Fibroblast of lung (primary cell): Measurements from ENCODE around the gene RHBDD1. TPM values are rescaled to one million over a fixed set of nuclear protein-coding genes. Genes with fewer than 3 reads are reported as not detected.
A peak's percentile ranks its signal among the peaks of the same experiment; 100 is the strongest.

Source experiments
- DNase-seq, 2 donors: peaks; one replicate each; pipeline versions ENCODE4 v3.0.0 to v3.0.0-alpha.2; 2010; ENCODE audit warnings: low read depth in 2 of 2
- H2AFZ ChIP-seq: 2 replicates; pipeline ENCODE4 v1.5.1; 2012; ENCODE audit warnings: low read length, control low read depth, inconsistent platforms
- H3K27ac ChIP-seq: 2 replicates; pipeline ENCODE4 v1.5.1; 2011; ENCODE audit warnings: low read length, control low read depth; ENCODE audit not compliant: insufficient read depth
- H3K27me3 ChIP-seq: 2 replicates; pipeline ENCODE4 v1.5.1; 2011; ENCODE audit warnings: mild to moderate bottlenecking, low read length; ENCODE audit not compliant: control insufficient read depth, insufficient read depth
- H3K36me3 ChIP-seq: 2 replicates; pipeline ENCODE4 v1.5.1; 2011; ENCODE audit warnings: low read length; ENCODE audit not compliant: control insufficient read depth, insufficient read depth
- H3K4me1 ChIP-seq: 2 replicates; pipeline ENCODE4 v1.5.1; 2011; ENCODE audit warnings: low read length; ENCODE audit not compliant: control insufficient read depth, insufficient read depth; ENCODE audit errors: extremely low read depth
- H3K4me2 ChIP-seq: 2 replicates; pipeline ENCODE4 v1.5.1; 2011; ENCODE audit warnings: low read length, control low read depth; ENCODE audit not compliant: insufficient read depth; ENCODE audit errors: extremely low read depth
- H3K4me3 ChIP-seq, 4 experiments: fragments of 200-600 bp in 1 of 4; sonication (generic) in 1 of 4; replicated peaks in 1 of 4; 2 replicates each; pipeline ENCODE4 v1.5.1; 2011 to 2016; ENCODE audit warnings: low read length in 4 of 4, low read depth in 3 of 4, mild to moderate bottlenecking in 3 of 4, control low read depth in 2 of 4, inconsistent platforms in 1 of 4, mixed read lengths in 1 of 4; ENCODE audit not compliant: insufficient read depth in 1 of 4; ENCODE audit errors: control extremely low read depth in 1 of 4
- H3K79me2 ChIP-seq: 2 replicates; pipeline ENCODE4 v1.5.1; 2012; ENCODE audit warnings: mild to moderate bottlenecking, low read length, inconsistent platforms; ENCODE audit not compliant: control insufficient read depth, insufficient read depth
- H3K9ac ChIP-seq: 2 replicates; pipeline ENCODE4 v1.5.1; 2011; ENCODE audit warnings: mild to moderate bottlenecking, low read length, control low read depth; ENCODE audit not compliant: insufficient read depth
- H3K9me3 ChIP-seq: 2 replicates; pipeline ENCODE4 v1.5.1; 2012; ENCODE audit warnings: low read depth, low read length; ENCODE audit not compliant: control insufficient read depth, insufficient read depth
- H4K20me1 ChIP-seq: 2 replicates; pipeline ENCODE4 v1.5.1; 2011; ENCODE audit warnings: low read length; ENCODE audit not compliant: control insufficient read depth, insufficient read depth; ENCODE audit errors: extremely low read depth
- CTCF ChIP-seq, 2 donors: IDR thresholded peaks in 1 of 2; conservative IDR thresholded peaks in 1 of 2; 1 replicate in 1 of 2; 2 replicates in 1 of 2; pipeline ENCODE4 v1.5.1; 2011 to 2012; ENCODE audit warnings: low read length in 2 of 2, control low read depth in 1 of 2, inconsistent platforms in 1 of 2, low read depth in 1 of 2, mild to moderate bottlenecking in 1 of 2
- EZH2 ChIP-seq: IDR thresholded peaks from 2 replicates; pipeline ENCODE4 v1.5.1; 2012; ENCODE audit warnings: low read length, control low read depth, mild to moderate bottlenecking; ENCODE audit errors: missing control alignments
- polyA plus RNA-seq, 2 donors: library from polyadenylated mRNA; depleted of rRNA in 1 of 2; stranded (reverse) in 1 of 2; unstranded in 1 of 2; fragments of >200 nt; gene quantifications; 2 replicates each; pipeline ENCODE4 v1.2.1, GENCODE V29; 2011 to 2012; ENCODE audit warnings: missing spikeins in 1 of 2
- total RNA-seq: library from RNA; depleted of rRNA; stranded (reverse); fragments of >200 nt; gene quantifications from 2 replicates; pipeline ENCODE4 v1.2.1, GENCODE V29; 2014

Gene RHBDD1
- total and polyA plus RNA-seq, 2 donors (not counting 1 experiment from before 2014, with no cell fraction given), result 31.5 to 85.4 TPM

GRCh38 chr2:226971770-226972169 lies 135.9 kb downstream of the RHBDD1 start:
- Histone ChIP-seq H3K36me3 (no peaks in the 10 kb centered on the region), H4K20me1 (no peaks in the 10 kb centered on the region), H3K9ac (no peak overlapping the region), H3K79me2 (no peaks in the 10 kb centered on the region), H3K4me3 (no peak overlapping the region), H3K27me3 (no peaks in the 10 kb centered on the region), H3K4me1 (no peaks in the 10 kb centered on the region), H3K27ac (no peak overlapping the region), H2AFZ (no peak overlapping the region), H3K9me3 (no peaks in the 10 kb centered on the region), H3K4me2 (no peak overlapping the region)
- no peak for DNase-seq
- TF ChIP-seq EZH2, result no peak

- no peak overlapping the region for H3K9ac ChIP-seq
- no peaks in the 10 kb centered on the region for H3K27me3 ChIP-seq
- no peak overlapping the region for H2AFZ ChIP-seq
- DNase-seq, result no peak
- H3K27ac ChIP-seq, result no peak overlapping the region
- H3K4me1 ChIP-seq, result peaks cover 3% of the 10 kb centered on the region
- H3K4me2 ChIP-seq, result no peak overlapping the region
- H3K79me2 ChIP-seq, result no peaks in the 10 kb centered on the region
- H3K36me3 ChIP-seq, result no peaks in the 10 kb centered on the region
- H4K20me1 ChIP-seq, result no peaks in the 10 kb centered on the region
- TF ChIP-seq EZH2, result no peak
- no peak overlapping the region for H3K4me3 ChIP-seq
- H3K9me3 ChIP-seq, result no peaks in the 10 kb centered on the region
These were observed 138.0 kb downstream of the RHBDD1 start for GRCh38 chr2:226973816-226974215.

GRCh38 chr2:226977775-226978190 lies 141.9 kb downstream of the RHBDD1 start:
- Histone ChIP-seq H3K27ac (no peak overlapping the region), H3K27me3 (no peaks in the 10 kb centered on the region), H4K20me1 (no peaks in the 10 kb centered on the region), H3K36me3 (no peaks in the 10 kb centered on the region), H3K9ac (no peak overlapping the region), H3K4me3 (no peak overlapping the region), H3K79me2 (no peaks in the 10 kb centered on the region), H2AFZ (no peak overlapping the region), H3K9me3 (no peaks in the 10 kb centered on the region), H3K4me1 (peaks cover 3% of the 10 kb centered on the region), H3K4me2 (no peak overlapping the region)
- DNase-seq, result peak; percentile 71 to 79
- TF ChIP-seq CTCF (conservative IDR thresholded peaks at IDR 0.05 in 1 of 2, IDR thresholded peaks at IDR 0.05 in 1 of 2; ENCODE audit: low read depth in 1 of 2, low read length in 2 of 2) (no peak), EZH2 (no peak)

- H4K20me1 ChIP-seq, result no peaks in the 10 kb centered on the region
- no peak overlapping the region for H3K4me3 ChIP-seq
- H3K4me1 ChIP-seq, result peaks cover 3% of the 10 kb centered on the region
- H3K27me3 ChIP-seq, result no peaks in the 10 kb centered on the region
- H3K36me3 ChIP-seq, result no peaks in the 10 kb centered on the region
- no peak overlapping the region for H3K4me2 ChIP-seq
- no peak overlapping the region for H3K27ac ChIP-seq
- no peaks in the 10 kb centered on the region for H3K9me3 ChIP-seq
- no peak overlapping the region for H2AFZ ChIP-seq
- no peak for DNase-seq
- no peaks in the 10 kb centered on the region for H3K79me2 ChIP-seq
- H3K9ac ChIP-seq, result no peak overlapping the region
- no peak for TF ChIP-seq CTCF (conservative IDR thresholded peaks at IDR 0.05 in 1 of 2, IDR thresholded peaks at IDR 0.05 in 1 of 2; ENCODE audit: low read depth in 1 of 2, low read length in 2 of 2)
- no peak for TF ChIP-seq EZH2
These were observed 142.4 kb downstream of the RHBDD1 start for GRCh38 chr2:226978300-226978699.
